HepG2 (cell line): ENCODE measurements around the gene E2F1.

Experiments
- HCFC1 ChIP-seq: fragments of 150-350 bp; IDR thresholded peaks from 2 replicates; pipeline ENCODE4 v1.6.1; 2014; ENCODE audit warnings: low read depth, low read length
- HNF4G ChIP-seq, 2 experiments: sonication (generic) in 1 of 2; formaldehyde crosslinking in 1 of 2; IDR thresholded peaks; 2 replicates each; pipeline versions ENCODE4 v1.4.0 to v1.6.1; 2011 to 2020; ENCODE audit warnings: borderline replicate concordance in 2 of 2, low read depth in 2 of 2, mild to moderate bottlenecking in 2 of 2, low read length in 1 of 2, missing genetic modification reagents in 1 of 2, moderate library complexity in 1 of 2
- MXI1 ChIP-seq: IDR thresholded peaks from 3 replicates; pipeline ENCODE4 v1.6.1; 2012; ENCODE audit warnings: low read depth, low read length, inconsistent platforms, borderline replicate concordance
- PAWR ChIP-seq: sonication (generic); formaldehyde crosslinking; IDR thresholded peaks from 2 replicates; pipeline ENCODE4 v1.4.0; 2020; ENCODE audit warnings: missing genetic modification reagents, mild to moderate bottlenecking, borderline replicate concordance
- RBM22 ChIP-seq: fragments of 200-400 bp; formaldehyde crosslinking; optimal IDR thresholded peaks from 2 replicates; pipeline ENCODE3; 2017; ENCODE audit warnings: mild to moderate bottlenecking, low read length, moderate library complexity
- RCOR2 ChIP-seq: IDR thresholded peaks from 2 replicates; pipeline ENCODE4 v1.6.1; 2016; ENCODE audit warnings: missing biosample characterization, missing genetic modification reagents
- SRSF1 ChIP-seq: fragments of 200-400 bp; formaldehyde crosslinking; optimal IDR thresholded peaks from 2 replicates; pipeline ENCODE3; 2017; ENCODE audit warnings: mild to moderate bottlenecking, low read depth, low read length, moderate library complexity
- ZFP1 ChIP-seq: IDR thresholded peaks from 2 replicates; pipeline ENCODE4 v1.6.1; 2016
- ZNF75D ChIP-seq: sonication (generic); formaldehyde crosslinking; IDR thresholded peaks from 2 replicates; pipeline ENCODE4 v1.8.1; 2023; ENCODE audit warnings: missing genetic modification reagents, mild to moderate bottlenecking, borderline replicate concordance
- TF ChIP-seq, protein P1 (sequence below): sonication (generic); formaldehyde crosslinking; IDR thresholded peaks from 2 replicates; pipeline ENCODE4 v1.4.0; 2020; ENCODE audit warnings: missing genetic modification reagents
- TF ChIP-seq, protein P2 (sequence below): sonication (generic); formaldehyde crosslinking; IDR thresholded peaks from 2 replicates; pipeline ENCODE4 v1.5.0; 2020; ENCODE audit warnings: missing genetic modification reagents

DNA sequence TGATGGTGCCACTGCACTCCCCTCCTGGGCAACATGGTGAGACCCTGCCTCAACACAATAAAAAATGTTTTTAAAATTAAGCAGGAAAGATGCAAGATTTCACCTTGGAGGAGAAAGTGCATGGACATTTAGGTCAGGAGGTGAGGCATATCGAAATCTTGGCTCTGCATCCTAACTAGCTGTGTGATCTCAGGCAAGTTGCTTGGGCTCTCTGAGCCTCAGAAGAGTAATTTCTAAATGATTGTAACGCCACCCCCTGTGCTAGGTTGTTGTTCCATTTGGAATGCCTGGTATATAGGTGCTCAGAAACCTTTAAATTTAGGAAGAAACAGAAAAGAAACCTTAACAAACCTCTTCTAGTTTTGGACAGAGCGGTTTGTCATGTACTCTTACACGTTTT, 60.0 kb downstream of the E2F1 start:
- TF ChIP-seq RCOR2 (CRISPR knock-in tag) (no peak), HCFC1 (no peak), SRSF1 (no peak), MXI1 (no peak), ZNF75D (no peak), RBM22 (no peak), PAWR (CRISPR knock-in tag) (no peak), HNF4G (IDR thresholded peaks at IDR 0.05; ENCODE audit: borderline replicate concordance, low read depth, low read length) (no peak), HNF4G (CRISPR knock-in tag; IDR thresholded peaks at IDR 0.05; ENCODE audit: borderline replicate concordance, low read depth) (no peak), ZFP1 (CRISPR knock-in tag) (no peak)
- TF ChIP-seq, protein P1, sequence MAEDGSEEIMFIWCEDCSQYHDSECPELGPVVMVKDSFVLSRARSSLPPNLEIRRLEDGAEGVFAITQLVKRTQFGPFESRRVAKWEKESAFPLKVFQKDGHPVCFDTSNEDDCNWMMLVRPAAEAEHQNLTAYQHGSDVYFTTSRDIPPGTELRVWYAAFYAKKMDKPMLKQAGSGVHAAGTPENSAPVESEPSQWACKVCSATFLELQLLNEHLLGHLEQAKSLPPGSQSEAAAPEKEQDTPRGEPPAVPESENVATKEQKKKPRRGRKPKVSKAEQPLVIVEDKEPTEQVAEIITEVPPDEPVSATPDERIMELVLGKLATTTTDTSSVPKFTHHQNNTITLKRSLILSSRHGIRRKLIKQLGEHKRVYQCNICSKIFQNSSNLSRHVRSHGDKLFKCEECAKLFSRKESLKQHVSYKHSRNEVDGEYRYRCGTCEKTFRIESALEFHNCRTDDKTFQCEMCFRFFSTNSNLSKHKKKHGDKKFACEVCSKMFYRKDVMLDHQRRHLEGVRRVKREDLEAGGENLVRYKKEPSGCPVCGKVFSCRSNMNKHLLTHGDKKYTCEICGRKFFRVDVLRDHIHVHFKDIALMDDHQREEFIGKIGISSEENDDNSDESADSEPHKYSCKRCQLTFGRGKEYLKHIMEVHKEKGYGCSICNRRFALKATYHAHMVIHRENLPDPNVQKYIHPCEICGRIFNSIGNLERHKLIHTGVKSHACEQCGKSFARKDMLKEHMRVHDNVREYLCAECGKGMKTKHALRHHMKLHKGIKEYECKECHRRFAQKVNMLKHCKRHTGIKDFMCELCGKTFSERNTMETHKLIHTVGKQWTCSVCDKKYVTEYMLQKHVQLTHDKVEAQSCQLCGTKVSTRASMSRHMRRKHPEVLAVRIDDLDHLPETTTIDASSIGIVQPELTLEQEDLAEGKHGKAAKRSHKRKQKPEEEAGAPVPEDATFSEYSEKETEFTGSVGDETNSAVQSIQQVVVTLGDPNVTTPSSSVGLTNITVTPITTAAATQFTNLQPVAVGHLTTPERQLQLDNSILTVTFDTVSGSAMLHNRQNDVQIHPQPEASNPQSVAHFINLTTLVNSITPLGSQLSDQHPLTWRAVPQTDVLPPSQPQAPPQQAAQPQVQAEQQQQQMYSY (CRISPR knock-in tag): no peak
- TF ChIP-seq, protein P2, sequence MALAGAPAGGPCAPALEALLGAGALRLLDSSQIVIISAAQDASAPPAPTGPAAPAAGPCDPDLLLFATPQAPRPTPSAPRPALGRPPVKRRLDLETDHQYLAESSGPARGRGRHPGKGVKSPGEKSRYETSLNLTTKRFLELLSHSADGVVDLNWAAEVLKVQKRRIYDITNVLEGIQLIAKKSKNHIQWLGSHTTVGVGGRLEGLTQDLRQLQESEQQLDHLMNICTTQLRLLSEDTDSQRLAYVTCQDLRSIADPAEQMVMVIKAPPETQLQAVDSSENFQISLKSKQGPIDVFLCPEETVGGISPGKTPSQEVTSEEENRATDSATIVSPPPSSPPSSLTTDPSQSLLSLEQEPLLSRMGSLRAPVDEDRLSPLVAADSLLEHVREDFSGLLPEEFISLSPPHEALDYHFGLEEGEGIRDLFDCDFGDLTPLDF (CRISPR knock-in tag): no peak
